Stimulated activated memory B cell treated with anti-CD40 and anti-IgM and Interleukin-4, amounts not matched to agents 10 μg/mL and 1 μg/mL and 100 μg/mL, for 72 hours (primary cell): ENCODE results near the gene PSTPIP1.

Source experiments
- ATAC-seq: fragments of 150-1000 bp; cut with Tn5 transposase; 2 replicates; pipeline ENCODE4 v1.10.0; 2021
- H3K27ac Mint-ChIP-seq: one replicate; pipeline ENCODE4 v1.8.0; 2022; ENCODE audit warnings: mild to moderate bottlenecking, mixed read lengths
- H3K27me3 Mint-ChIP-seq: one replicate; pipeline ENCODE4 v1.8.0; 2022; ENCODE audit warnings: mixed read lengths
- H3K36me3 Mint-ChIP-seq: one replicate; pipeline ENCODE4 v1.8.0; 2022; ENCODE audit warnings: mixed read lengths
- H3K4me1 Mint-ChIP-seq: one replicate; pipeline ENCODE4 v1.8.0; 2022; ENCODE audit warnings: mixed read lengths
- H3K4me3 Mint-ChIP-seq: one replicate; pipeline ENCODE4 v1.8.0; 2022; ENCODE audit warnings: mild to moderate bottlenecking, moderate library complexity, mixed read lengths
- H3K9me3 Mint-ChIP-seq: one replicate; pipeline ENCODE4 v1.8.0; 2022; ENCODE audit warnings: mixed read lengths

Gene PSTPIP1

GRCh38 chr15:77017761-77018720, 23.1 kb downstream of the PSTPIP1 start:
- H3K4me1 Mint-ChIP-seq = peaks cover 82% of the 10 kb centered on the region
- ATAC-seq = no peak
- no peak overlapping the region for H3K4me3 Mint-ChIP-seq
- H3K36me3 Mint-ChIP-seq = peaks cover 35% of the 10 kb centered on the region
- no peaks in the 10 kb centered on the region for H3K27me3 Mint-ChIP-seq
- no peaks in the 10 kb centered on the region for H3K9me3 Mint-ChIP-seq
- peak overlapping the region; percentile 76 for H3K27ac Mint-ChIP-seq

DNA sequence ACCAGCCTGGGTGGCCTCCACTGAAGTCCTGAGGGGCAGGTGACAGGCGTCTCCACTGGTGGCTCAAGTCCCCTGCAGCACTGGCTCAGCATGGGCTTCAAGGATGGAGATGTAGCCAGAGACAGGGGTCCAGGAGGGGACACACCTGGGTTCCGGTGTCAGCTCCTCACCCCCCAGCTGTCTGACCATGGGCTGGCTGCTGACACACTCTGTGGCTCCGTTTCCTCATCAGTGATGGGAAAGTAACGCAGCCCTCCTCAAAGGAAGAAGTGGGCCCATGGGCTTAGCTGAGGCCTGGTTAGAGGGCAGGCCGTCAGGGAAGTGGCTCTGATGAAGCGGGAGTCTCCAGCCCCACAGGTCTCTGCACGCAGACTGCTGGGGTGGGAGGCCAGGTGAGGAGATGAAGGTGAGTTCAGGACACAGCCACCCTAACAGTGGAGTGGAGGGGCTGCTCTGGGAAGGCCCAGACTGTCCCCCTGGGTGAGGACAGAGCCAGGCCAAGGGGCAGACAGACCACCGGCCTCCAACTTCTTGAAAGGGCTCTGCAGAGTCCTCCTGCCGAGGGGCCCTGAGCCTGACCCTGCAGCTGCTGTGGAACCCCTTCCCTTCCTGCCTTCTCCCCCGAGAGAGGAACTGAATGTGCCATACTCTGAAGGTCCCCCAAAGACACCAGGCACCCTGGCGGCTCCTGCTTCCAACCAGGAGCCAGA, 24.0 kb downstream of the PSTPIP1 start:
- H3K36me3 Mint-ChIP-seq = peaks cover 36% of the 10 kb centered on the region
- peaks cover 82% of the 10 kb centered on the region for H3K4me1 Mint-ChIP-seq
- H3K27me3 Mint-ChIP-seq = no peaks in the 10 kb centered on the region
- ATAC-seq = no peak
- H3K9me3 Mint-ChIP-seq = no peaks in the 10 kb centered on the region
- H3K4me3 Mint-ChIP-seq = no peak overlapping the region
- H3K27ac Mint-ChIP-seq = peak overlapping the region; percentile 76

- H3K27ac Mint-ChIP-seq = peak overlapping the region; percentile 76
- peaks cover 36% of the 10 kb centered on the region for H3K36me3 Mint-ChIP-seq
- H3K4me3 Mint-ChIP-seq = peak overlapping the region; percentile 40
- peak; percentile 37 for ATAC-seq
- H3K27me3 Mint-ChIP-seq = no peaks in the 10 kb centered on the region
- peaks cover 78% of the 10 kb centered on the region for H3K4me1 Mint-ChIP-seq
- H3K9me3 Mint-ChIP-seq = no peaks in the 10 kb centered on the region
Observed at GRCh38 chr15:77019521-77020331, 24.8 kb downstream of the PSTPIP1 start.

DNA sequence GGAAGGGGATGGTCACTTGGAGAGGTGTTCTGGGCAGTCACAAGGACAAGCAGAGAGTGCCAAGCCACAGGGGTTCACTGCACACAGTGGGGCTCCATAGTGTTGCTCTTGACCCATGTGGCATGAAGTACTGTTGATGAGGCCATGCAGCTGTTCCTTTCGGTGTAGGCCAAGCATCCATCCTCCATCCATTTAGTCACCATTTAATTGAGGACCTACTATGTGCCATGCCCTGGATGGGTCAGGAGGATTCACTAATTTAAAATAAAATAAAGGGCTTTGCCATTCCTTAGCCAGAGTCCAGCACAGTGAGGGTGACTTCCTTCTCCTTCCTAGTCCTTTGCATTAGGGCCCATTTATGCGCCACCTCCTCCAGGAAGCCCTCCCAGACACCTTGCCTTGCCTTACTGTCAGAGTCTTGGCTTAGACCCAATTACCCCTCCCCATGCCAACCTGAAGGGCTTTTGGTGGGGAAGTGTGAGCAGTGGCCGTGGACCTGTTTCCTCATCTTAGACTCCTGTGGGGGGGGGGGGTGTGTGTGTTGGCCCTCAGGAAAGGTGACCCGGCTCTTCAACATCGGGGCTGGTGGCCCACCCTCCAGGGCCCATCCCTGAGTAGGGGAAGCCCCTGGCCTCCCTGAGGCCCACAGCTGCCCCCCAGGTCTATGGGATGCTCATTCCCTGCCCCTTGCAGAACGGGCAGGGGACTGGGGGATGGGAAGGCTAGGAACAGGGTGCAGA, 25.6 kb downstream of the PSTPIP1 start:
- Mint-ChIP-seq H3K27me3 (no peaks in the 10 kb centered on the region), H3K36me3 (peaks cover 36% of the 10 kb centered on the region), H3K4me1 (peaks cover 75% of the 10 kb centered on the region), H3K9me3 (no peaks in the 10 kb centered on the region), H3K4me3 (no peak overlapping the region), H3K27ac (peak overlapping the region; percentile 76)
- ATAC-seq = no peak

- H3K36me3 Mint-ChIP-seq = peaks cover 36% of the 10 kb centered on the region
- ATAC-seq = no peak
- no peaks in the 10 kb centered on the region for H3K9me3 Mint-ChIP-seq
- no peak overlapping the region for H3K27ac Mint-ChIP-seq
- peaks cover 72% of the 10 kb centered on the region for H3K4me1 Mint-ChIP-seq
- no peak overlapping the region for H3K4me3 Mint-ChIP-seq
- no peaks in the 10 kb centered on the region for H3K27me3 Mint-ChIP-seq
Observed at GRCh38 chr15:77021088-77021481, 26.2 kb downstream of the PSTPIP1 start.

GRCh38 chr15:77021803-77022381, 27.0 kb downstream of the PSTPIP1 start:
- H3K4me1 Mint-ChIP-seq = peaks cover 72% of the 10 kb centered on the region
- peak overlapping the region; percentile 54 for H3K27ac Mint-ChIP-seq
- H3K27me3 Mint-ChIP-seq = no peaks in the 10 kb centered on the region
- no peak for ATAC-seq
- H3K36me3 Mint-ChIP-seq = peaks cover 36% of the 10 kb centered on the region
- H3K9me3 Mint-ChIP-seq = no peaks in the 10 kb centered on the region
- H3K4me3 Mint-ChIP-seq = no peak overlapping the region

- peaks cover 66% of the 10 kb centered on the region for H3K4me1 Mint-ChIP-seq
- peak overlapping the region; percentile 54 for H3K27ac Mint-ChIP-seq
- peaks cover 35% of the 10 kb centered on the region for H3K36me3 Mint-ChIP-seq
- ATAC-seq = no peak
- no peak overlapping the region for H3K4me3 Mint-ChIP-seq
- H3K9me3 Mint-ChIP-seq = no peaks in the 10 kb centered on the region
- no peaks in the 10 kb centered on the region for H3K27me3 Mint-ChIP-seq
Observed at GRCh38 chr15:77022646-77023575, 28.0 kb downstream of the PSTPIP1 start.

DNA sequence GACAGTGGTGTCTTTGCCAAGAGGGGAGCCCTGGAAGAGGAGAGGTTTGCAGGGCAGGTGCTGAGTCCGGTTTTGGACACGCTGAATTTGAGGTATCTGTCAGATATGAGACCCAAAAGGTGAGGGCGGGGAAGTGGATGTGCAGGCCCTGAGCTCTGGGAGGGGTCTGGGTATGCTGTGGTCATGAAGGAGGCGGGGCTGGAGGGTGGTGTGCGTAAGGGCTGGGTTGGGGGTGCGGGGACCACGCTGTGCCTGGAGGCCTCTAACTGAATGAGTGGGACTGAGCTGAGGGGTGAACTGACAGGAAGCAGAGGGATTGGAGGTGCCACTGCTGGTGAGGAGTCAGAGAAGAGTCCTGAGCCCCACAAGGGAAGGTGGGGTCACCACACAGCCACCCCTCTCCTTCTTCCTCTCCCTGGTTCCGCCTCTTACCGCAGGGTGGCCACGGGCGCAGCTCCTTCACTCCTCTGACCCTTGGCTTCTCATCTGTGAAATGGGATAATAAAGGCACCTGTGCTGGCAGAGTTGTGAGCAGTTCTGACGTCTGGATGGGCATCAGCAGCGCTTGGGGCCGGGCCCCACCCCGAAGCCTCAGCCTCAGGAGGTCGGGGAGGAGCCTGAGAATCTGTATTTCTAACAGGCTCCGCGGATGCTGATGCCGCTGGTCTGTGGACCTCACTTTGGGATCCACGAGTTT, 28.8 kb downstream of the PSTPIP1 start:
- Mint-ChIP-seq H3K36me3 (peaks cover 27% of the 10 kb centered on the region), H3K27ac (peak overlapping the region; percentile 28), H3K4me1 (peaks cover 58% of the 10 kb centered on the region), H3K9me3 (no peaks in the 10 kb centered on the region), H3K4me3 (no peak overlapping the region), H3K27me3 (no peaks in the 10 kb centered on the region)
- ATAC-seq = no peak

DNA sequence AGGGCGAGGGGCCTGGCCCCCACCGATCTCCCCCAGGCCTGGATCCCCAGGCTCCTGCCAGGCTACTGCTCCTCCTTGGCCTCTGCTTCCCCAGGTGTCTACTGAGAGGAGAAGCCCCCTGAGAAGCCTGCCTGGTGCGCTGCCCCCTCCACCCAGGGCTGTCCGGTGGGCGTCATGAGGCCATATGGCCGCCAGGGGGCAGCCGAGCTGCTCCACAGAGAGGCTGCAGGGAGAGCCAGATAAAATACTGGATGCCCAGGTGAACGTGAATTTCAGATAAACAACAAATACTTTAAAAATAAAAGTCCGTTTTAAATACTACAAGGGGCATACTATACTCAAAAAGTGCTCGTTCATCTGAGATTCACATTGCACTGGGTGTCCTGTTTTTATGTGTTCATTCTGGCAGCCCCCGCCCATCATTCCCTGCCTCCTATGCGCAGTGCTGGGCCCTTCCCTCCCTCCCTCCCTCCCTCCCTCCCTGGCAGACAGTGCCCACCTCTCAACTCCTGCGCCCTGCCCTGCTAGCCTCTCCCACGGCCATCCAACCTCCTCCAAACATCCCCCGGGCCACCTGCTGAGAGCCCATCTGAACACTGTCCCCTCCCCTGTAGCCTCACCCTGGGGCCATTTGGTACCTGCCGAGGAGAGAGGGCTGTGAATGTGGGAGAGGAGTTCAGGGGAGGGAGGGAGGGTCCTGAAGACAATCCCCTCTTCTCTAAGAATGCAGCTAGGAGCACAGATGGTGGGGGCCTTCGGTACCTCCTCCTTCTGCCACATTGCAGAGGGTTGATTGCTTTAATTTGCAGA, 29.6 kb downstream of the PSTPIP1 start:
- H3K36me3 Mint-ChIP-seq = peaks cover 22% of the 10 kb centered on the region
- peaks cover 54% of the 10 kb centered on the region for H3K4me1 Mint-ChIP-seq
- peak overlapping the region; percentile 28 for H3K27ac Mint-ChIP-seq
- ATAC-seq = peak; percentile 61
- no peak overlapping the region for H3K4me3 Mint-ChIP-seq
- no peaks in the 10 kb centered on the region for H3K27me3 Mint-ChIP-seq
- no peaks in the 10 kb centered on the region for H3K9me3 Mint-ChIP-seq

GRCh38 chr15:77025083-77025901, 30.4 kb downstream of the PSTPIP1 start:
- H3K27me3 Mint-ChIP-seq = no peaks in the 10 kb centered on the region
- no peak for ATAC-seq
- H3K4me3 Mint-ChIP-seq = no peak overlapping the region
- H3K9me3 Mint-ChIP-seq = no peaks in the 10 kb centered on the region
- peak overlapping the region; percentile 30 for H3K27ac Mint-ChIP-seq
- H3K4me1 Mint-ChIP-seq = peaks cover 54% of the 10 kb centered on the region
- peaks cover 18% of the 10 kb centered on the region for H3K36me3 Mint-ChIP-seq

- Mint-ChIP-seq H3K4me1 (peaks cover 50% of the 10 kb centered on the region), H3K27me3 (no peaks in the 10 kb centered on the region), H3K36me3 (peaks cover 12% of the 10 kb centered on the region), H3K27ac (peak overlapping the region; percentile 30), H3K4me3 (no peak overlapping the region), H3K9me3 (no peaks in the 10 kb centered on the region)
- no peak for ATAC-seq
Observed at GRCh38 chr15:77025941-77026411, 31.1 kb downstream of the PSTPIP1 start.
